BJ (cell line): ENCODE measurements around the gene RHEX. TPM values are rescaled to one million over a fixed set of nuclear protein-coding genes. Genes with fewer than 3 reads are reported as not detected.

Experiments
- CTCF ChIA-PET: fragments of 350-600 bp; formaldehyde crosslinking; extraction: SDS; loops from one replicate; lab custom pipeline; 2021; ENCODE audit warnings: antibody characterized with exemption, inconsistent platforms; lab: Yijun Ruan, JAX
- POLR2A ChIA-PET: fragments of 300-600 bp; sonication (Branson Sonifier 250); formaldehyde crosslinking; extraction: SDS; loops from one replicate; lab custom pipeline; 2021; ENCODE audit warnings: antibody characterized with exemption; lab: Charles Lee
- DNase-seq: peaks from one replicate; pipeline ENCODE4 v3.0.0-alpha.2; 2011; ENCODE audit warnings: low read depth
- H3K27me3 ChIP-seq: 2 replicates; pipeline ENCODE4 v1.6.0; 2011; ENCODE audit warnings: low read length; ENCODE audit not compliant: control insufficient read depth, insufficient read depth
- H3K36me3 ChIP-seq: 2 replicates; pipeline ENCODE4 v1.5.1; 2011; ENCODE audit warnings: low read length; ENCODE audit not compliant: control insufficient read depth, insufficient read depth
- H3K4me3 ChIP-seq: 2 replicates; pipeline ENCODE4 v1.5.1; 2011; ENCODE audit warnings: low read depth, mild to moderate bottlenecking, control low read depth, low read length
- CTCF ChIP-seq: IDR thresholded peaks from 2 replicates; pipeline ENCODE4 v1.5.1; 2011; ENCODE audit warnings: low read depth, mild to moderate bottlenecking, control low read depth, inconsistent platforms, low read length, moderate library complexity; ENCODE audit not compliant: insufficient read depth
- polyA plus RNA-seq: library from polyadenylated mRNA; depleted of rRNA; stranded (reverse); fragments of >200 nt; gene quantifications from 2 replicates; pipeline ENCODE4 v1.2.3, GENCODE V29; 2011

RHEX gene
- polyA plus RNA-seq, 1 experiment: not detected

GRCh38 chr1:206101351-206102045 lies 48.5 kb downstream of the RHEX start:
- no peaks in the 10 kb centered on the region for H3K36me3 ChIP-seq
- H3K4me3 ChIP-seq: no peak overlapping the region
- CTCF ChIA-PET: interaction anchor here (0.6 to 13.4 kb wide), 3 partner anchors 119 to 310 kb away, joined by 3 to 329 read pairs (median 3); no protein-coding TSS in a partner anchor
- H3K27me3 ChIP-seq: peaks cover 21% of the 10 kb centered on the region
- no peak for TF ChIP-seq CTCF
- POLR2A ChIA-PET: interaction anchor here (0.6 kb wide), 1 partner anchor 115 kb away, joined by 3 read pairs; no protein-coding TSS in a partner anchor
- no peak for DNase-seq

- CTCF ChIA-PET: interaction anchor here (0.7 to 13.4 kb wide), 3 partner anchors 13 to 120 kb away, joined by 3 to 329 read pairs (median 3); no protein-coding TSS in a partner anchor
- Histone ChIP-seq H3K36me3 (no peaks in the 10 kb centered on the region), H3K4me3 (no peak overlapping the region), H3K27me3 (peaks cover 18% of the 10 kb centered on the region)
- POLR2A ChIA-PET: interaction anchor here (0.6 kb wide), 1 partner anchor 116 kb away, joined by 3 read pairs; no protein-coding TSS in a partner anchor
- no peak for DNase-seq
- TF ChIP-seq CTCF: no peak
Measured at GRCh38 chr1:206102292-206102936, 49.4 kb downstream of the RHEX start.

GRCh38 chr1:206103979-206104378 lies 51.0 kb downstream of the RHEX start:
- Histone ChIP-seq H3K36me3 (no peaks in the 10 kb centered on the region), H3K4me3 (no peak overlapping the region), H3K27me3 (peaks cover 18% of the 10 kb centered on the region)
- TF ChIP-seq CTCF: no peak
- ChIA-PET CTCF (interaction anchor here (0.7 to 13.4 kb wide), 3 partner anchors 121 to 355 kb away, joined by 3 to 329 read pairs (median 3); no protein-coding TSS in a partner anchor), POLR2A (no interaction called here)
- DNase-seq: no peak

- H3K27me3 ChIP-seq: peaks cover 17% of the 10 kb centered on the region
- ChIA-PET POLR2A (no interaction called here), CTCF (interaction anchor here (1.0 to 13.4 kb wide), 13 partner anchors 13 to 447 kb away, joined by 3 to 329 read pairs (median 9); no protein-coding TSS in a partner anchor)
- no peak for DNase-seq
- no peaks in the 10 kb centered on the region for H3K36me3 ChIP-seq
- H3K4me3 ChIP-seq: no peak overlapping the region
- no peak for TF ChIP-seq CTCF
Measured at GRCh38 chr1:206105464-206105995, 52.6 kb downstream of the RHEX start.
